NCI-H128 (cell line): Measurements from ENCODE around the gene TSHZ1.
A peak's percentile ranks its signal among the peaks of the same experiment; 100 is the strongest.

Experiments
- DNase-seq: peaks from one replicate; lab custom pipeline; 2025; ENCODE audit not compliant: unreplicated experiment; lab: John Stamatoyannopoulos, UW

The TSHZ1 gene

GRCh38 chr18:75210274-75211001 is at the start of gene TSHZ1:
Gene TSHZ1 (plus strand): TSS chr18:75210797. CDS start chr18:75211877, 1,080 bp downstream.
- DNase-seq: peak; percentile 65

- no peak for DNase-seq
Observed at GRCh38 chr18:75161256-75162028, 49.2 kb upstream of the TSHZ1 start.

- DNase-seq: no peak
Observed at GRCh38 chr18:75162467-75162866, 48.1 kb upstream of the TSHZ1 start.

GRCh38 chr18:75162978-75163377 is 47.6 kb upstream of the TSHZ1 start:
- no peak for DNase-seq

- DNase-seq: no peak
Observed at GRCh38 chr18:75163736-75164135, 46.9 kb upstream of the TSHZ1 start.

- DNase-seq: no peak
Observed at GRCh38 chr18:75164479-75164878, 46.1 kb upstream of the TSHZ1 start.

GRCh38 chr18:75165926-75166325 is 44.7 kb upstream of the TSHZ1 start:
- DNase-seq: no peak

- DNase-seq: no peak
Observed at GRCh38 chr18:75167137-75167536, 43.5 kb upstream of the TSHZ1 start.

- no peak for DNase-seq
Observed at GRCh38 chr18:75167759-75168618, 42.6 kb upstream of the TSHZ1 start.

- no peak for DNase-seq
Observed at GRCh38 chr18:75168619-75169018, 42.0 kb upstream of the TSHZ1 start.

GRCh38 chr18:75169411-75169810 is 41.2 kb upstream of the TSHZ1 start:
- no peak for DNase-seq

GRCh38 chr18:75170022-75170789 is 40.4 kb upstream of the TSHZ1 start:
- DNase-seq: no peak

GRCh38 chr18:75170916-75171315 is 39.7 kb upstream of the TSHZ1 start:
- DNase-seq: no peak

- DNase-seq: no peak
Observed at GRCh38 chr18:75172299-75173124, 38.1 kb upstream of the TSHZ1 start.

GRCh38 chr18:75173125-75173432 is 37.5 kb upstream of the TSHZ1 start:
- DNase-seq: no peak

- no peak for DNase-seq
Observed at GRCh38 chr18:75173738-75174137, 36.9 kb upstream of the TSHZ1 start.

- no peak for DNase-seq
Observed at GRCh38 chr18:75176849-75177248, 33.7 kb upstream of the TSHZ1 start.

GRCh38 chr18:75178376-75178775 is 32.2 kb upstream of the TSHZ1 start:
- DNase-seq: no peak

GRCh38 chr18:75179819-75180600 is 30.6 kb upstream of the TSHZ1 start:
- DNase-seq: no peak
